Erythroblast (primary cell): Measurements from ENCODE around the gene MAP2K1.

ENCODE experiments used
- GATA1 ChIP-seq: IDR thresholded peaks from 2 replicates; pipeline ENCODE4 v1.6.1; 2011; ENCODE audit warnings: low read depth, mild to moderate bottlenecking, control low read depth, low read length, moderate library complexity
- POLR2A ChIP-seq: IDR thresholded peaks from 2 replicates; pipeline ENCODE4 v1.6.1; 2011; ENCODE audit warnings: mild to moderate bottlenecking, low read length

DNA sequence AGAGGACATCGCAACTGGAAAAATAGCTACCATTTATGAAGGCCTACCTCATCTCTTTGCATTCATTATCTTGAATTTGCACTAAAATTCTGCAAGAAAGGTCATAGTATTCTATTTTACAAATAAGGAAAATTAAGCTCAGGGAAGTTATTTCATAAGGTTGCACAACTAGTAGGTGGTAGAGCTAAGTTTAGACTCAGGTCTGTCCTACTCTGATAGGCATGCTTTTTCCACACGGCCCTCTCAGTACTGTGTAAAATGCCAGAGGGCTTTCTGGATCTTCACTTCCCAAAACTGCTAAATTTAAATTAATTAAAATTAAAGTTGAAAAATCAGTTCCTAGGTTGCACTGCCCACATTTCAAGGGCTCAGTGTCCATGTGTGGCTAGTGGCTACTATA is 18.3 kb downstream of the MAP2K1 start:
- no peak for TF ChIP-seq POLR2A
- no peak for TF ChIP-seq GATA1
